Measurements from ENCODE around the gene SWSAP1. TPM values are rescaled to one million over a fixed set of nuclear protein-coding genes. Genes with fewer than 3 reads are reported as not detected.

The SWSAP1 gene
- total and polyA plus RNA-seq, 9 of the 15 experiments (the other 6 are each of a cell fraction or from before 2014, with no cell fraction given): 0.18 to 2.8 (median 1.7) TPM

DNA sequence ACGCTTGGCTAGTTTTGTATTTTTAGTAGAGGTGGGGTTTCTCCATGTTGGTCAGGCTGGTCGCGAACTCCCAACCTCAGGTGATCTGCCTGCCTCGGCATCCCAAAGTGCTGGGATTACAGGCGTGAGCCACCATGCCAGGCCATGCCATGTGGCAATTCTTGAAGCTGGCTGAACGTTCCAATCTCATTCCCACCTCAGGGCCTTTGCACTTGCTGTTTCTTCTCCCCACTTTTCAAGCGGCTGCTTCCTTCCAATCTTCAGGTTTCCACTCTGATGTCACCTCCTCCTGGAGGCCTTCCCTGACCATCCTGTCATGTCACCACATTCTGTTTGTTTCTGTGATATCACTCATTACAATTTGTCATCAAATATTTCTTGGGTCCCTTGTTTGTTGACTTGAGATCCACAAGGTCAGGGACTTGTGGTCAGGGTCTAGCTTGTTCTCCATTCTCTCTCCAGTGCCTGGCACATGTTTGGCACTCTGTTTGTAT, 5.4 kb downstream of the SWSAP1 start:
- no peak for FAIRE-seq
- Histone ChIP-seq H3K4me2 (ENCODE audit: insufficient read depth, low read length) (no peak overlapping the region), H4K20me1 (replicated peaks; ENCODE audit: control insufficient read depth, insufficient read depth, low read length) (no peaks in the 10 kb centered on the region; the same call in 1 of the 2 replicates), H3K36me3 (ENCODE audit: control insufficient read depth, insufficient read depth, low read length) (peaks cover 44% of the 10 kb centered on the region), H3K9ac (ENCODE audit: insufficient read depth in 1 of 2, low read depth in 2 of 2, low read length in 2 of 2) (no peak overlapping the region), H3K4me1 (replicated peaks in 1 of 2; ENCODE audit: control insufficient read depth in 2 of 2, insufficient read depth in 2 of 2, low read length in 2 of 2) (peaks cover 22 to 62% of the 10 kb centered on the region in 2 experiments), H3K9me3 (replicated peaks; ENCODE audit: control insufficient read depth, insufficient read depth, low read depth, low read length) (no peaks in the 10 kb centered on the region), H3K79me2 (ENCODE audit: control insufficient read depth, insufficient read depth, low read length) (peaks cover 25% of the 10 kb centered on the region; the same call in 2 of the 3 replicates), H2AFZ (ENCODE audit: low read depth, low read length) (no peak overlapping the region), H3K27me3 (ENCODE audit: control insufficient read depth in 2 of 2, insufficient read depth in 2 of 2, low read length in 2 of 2) (no peaks in the 10 kb centered on the region), H3K9me1 (ENCODE audit: control insufficient read depth, insufficient read depth, low read length) (peaks cover 3% of the 10 kb centered on the region), H3K27ac (ENCODE audit: extremely low read depth, low read depth, low read length) (no peak overlapping the region), H3K4me3 (no peak overlapping the region)
- no peak for ATAC-seq
- ChIA-PET CTCF (ENCODE audit: low intra/inter-chr PET ratio) (no interaction called here), POLR2A (interaction anchor here (0.5 kb wide), 1 partner anchor 444 kb away, joined by 3 read pairs; no protein-coding TSS in a partner anchor)
- TF ChIP-seq BCOR (IDR thresholded peaks at IDR 0.05) (peak; percentile 61; the same call in 1 of the 2 replicates), ILK (tag; IDR thresholded peaks at IDR 0.05; ENCODE audit: borderline replicate concordance, low read depth) (no peak), SMC3 (conservative IDR thresholded peaks at IDR 0.05; ENCODE audit: insufficient read depth, low read depth, low read length) (no peak), ZFP36 (IDR thresholded peaks at IDR 0.05; ENCODE audit: low read depth, low read length, partially characterized antibody) (peak; percentile 88), DDX20 (tag; IDR thresholded peaks at IDR 0.05; ENCODE audit: low read depth) (no peak), BCL6 (CRISPR knock-in tag; IDR thresholded peaks at IDR 0.05) (no peak), PRPF4 (IDR thresholded peaks at IDR 0.05; ENCODE audit: insufficient read depth, low read depth, low read length, poor library complexity, severe bottlenecking) (no peak), ZBTB8A (IDR thresholded peaks at IDR 0.05; ENCODE audit: partially characterized antibody) (no peak)
- TF ChIP-seq, protein P1, sequence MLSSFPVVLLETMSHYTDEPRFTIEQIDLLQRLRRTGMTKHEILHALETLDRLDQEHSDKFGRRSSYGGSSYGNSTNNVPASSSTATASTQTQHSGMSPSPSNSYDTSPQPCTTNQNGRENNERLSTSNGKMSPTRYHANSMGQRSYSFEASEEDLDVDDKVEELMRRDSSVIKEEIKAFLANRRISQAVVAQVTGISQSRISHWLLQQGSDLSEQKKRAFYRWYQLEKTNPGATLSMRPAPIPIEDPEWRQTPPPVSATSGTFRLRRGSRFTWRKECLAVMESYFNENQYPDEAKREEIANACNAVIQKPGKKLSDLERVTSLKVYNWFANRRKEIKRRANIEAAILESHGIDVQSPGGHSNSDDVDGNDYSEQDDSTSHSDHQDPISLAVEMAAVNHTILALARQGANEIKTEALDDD (IDR thresholded peaks at IDR 0.05): no peak
- TF ChIP-seq, protein P2, sequence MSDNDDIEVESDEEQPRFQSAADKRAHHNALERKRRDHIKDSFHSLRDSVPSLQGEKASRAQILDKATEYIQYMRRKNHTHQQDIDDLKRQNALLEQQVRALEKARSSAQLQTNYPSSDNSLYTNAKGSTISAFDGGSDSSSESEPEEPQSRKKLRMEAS (CRISPR knock-in tag; IDR thresholded peaks at IDR 0.05): 0 out of 2 replicates have a peak, but pooled peaks have one; percentile 17
- TF ChIP-seq, protein P3, sequence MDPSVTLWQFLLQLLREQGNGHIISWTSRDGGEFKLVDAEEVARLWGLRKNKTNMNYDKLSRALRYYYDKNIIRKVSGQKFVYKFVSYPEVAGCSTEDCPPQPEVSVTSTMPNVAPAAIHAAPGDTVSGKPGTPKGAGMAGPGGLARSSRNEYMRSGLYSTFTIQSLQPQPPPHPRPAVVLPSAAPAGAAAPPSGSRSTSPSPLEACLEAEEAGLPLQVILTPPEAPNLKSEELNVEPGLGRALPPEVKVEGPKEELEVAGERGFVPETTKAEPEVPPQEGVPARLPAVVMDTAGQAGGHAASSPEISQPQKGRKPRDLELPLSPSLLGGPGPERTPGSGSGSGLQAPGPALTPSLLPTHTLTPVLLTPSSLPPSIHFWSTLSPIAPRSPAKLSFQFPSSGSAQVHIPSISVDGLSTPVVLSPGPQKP (CRISPR knock-in tag; IDR thresholded peaks at IDR 0.05): no peak
- intact Hi-C loops (cut with micrococcal nuclease) (loop anchor here (5.0 kb wide), 2 partner anchors 88 to 102 kb away; partner anchors contain the start of gene ELAVL3), in situ Hi-C loops (cut with MboI) (loop anchor here (5.0 kb wide), 1 partner anchor 83 kb away; the partner anchor contains the start of gene TSPAN16)
- no TSS peak for BruUV-seq (replicated peaks)
- WGBS (ENCODE audit: insufficient coverage, low coverage, missing lambda C conversion rate): 75% methylated on average over 7 of the region's 7 CpGs
- DNase-seq (ENCODE audit: extremely low read depth in 1 of 4, low spot score in 3 of 4): no peak
